CD4-positive, alpha-beta T cell treated with Interleukin-15 for 1 hour (primary cell): Measurements from ENCODE around the gene CD99L2.
A peak's percentile ranks its signal among the peaks of the same experiment; 100 is the strongest.

Experiments
- DNase-seq: peaks from one replicate; pipeline ENCODE4 v3.0.0-alpha.2; 2020

Gene CD99L2, protein sequence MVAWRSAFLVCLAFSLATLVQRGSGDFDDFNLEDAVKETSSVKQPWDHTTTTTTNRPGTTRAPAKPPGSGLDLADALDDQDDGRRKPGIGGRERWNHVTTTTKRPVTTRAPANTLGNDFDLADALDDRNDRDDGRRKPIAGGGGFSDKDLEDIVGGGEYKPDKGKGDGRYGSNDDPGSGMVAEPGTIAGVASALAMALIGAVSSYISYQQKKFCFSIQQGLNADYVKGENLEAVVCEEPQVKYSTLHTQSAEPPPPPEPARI

DNA sequence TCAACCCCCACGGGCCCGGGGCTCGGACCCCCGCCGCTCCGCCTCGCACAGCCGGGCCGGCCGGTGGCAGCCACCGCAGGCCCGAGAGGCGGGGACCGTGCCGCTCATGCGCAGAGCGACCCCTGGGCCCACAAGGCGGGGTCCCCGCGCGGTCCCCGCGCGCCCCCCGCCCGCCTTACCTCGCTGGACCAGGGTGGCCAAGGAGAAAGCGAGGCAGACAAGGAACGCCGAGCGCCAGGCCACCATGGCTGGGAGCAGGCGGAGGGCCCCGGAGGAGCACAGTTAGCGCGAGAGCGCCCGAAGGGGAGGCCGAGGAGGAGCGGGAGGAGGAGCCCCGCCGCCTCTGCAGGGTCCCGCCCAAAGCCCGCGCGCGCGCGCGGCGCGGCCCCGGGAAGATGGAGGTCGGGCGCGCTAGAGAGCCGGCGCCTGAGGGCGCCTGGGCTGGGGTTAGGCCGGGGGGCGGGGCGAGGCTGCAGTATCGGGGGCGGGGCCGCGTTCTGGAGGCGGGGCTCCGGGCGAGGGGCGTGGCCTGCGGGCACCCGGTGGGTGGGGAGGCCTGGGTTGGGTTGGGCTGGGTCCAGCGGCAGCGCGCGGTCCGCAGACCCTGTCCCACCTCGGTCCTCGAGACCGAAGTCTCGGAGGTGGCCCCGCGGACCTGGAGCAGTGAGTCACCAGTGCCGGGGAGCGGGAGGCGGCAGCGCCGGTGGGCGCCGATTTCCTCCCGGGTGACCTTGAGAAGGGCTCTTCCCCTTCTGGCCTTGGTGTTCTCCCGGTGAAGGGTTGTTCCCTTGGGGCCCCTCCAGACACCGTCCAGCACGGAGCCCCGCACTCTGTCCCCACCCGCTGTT, at the start of gene CD99L2:
Gene CD99L2, minus strand, starts transcription at position 326 of the 848 bp plus-strand sequence. Its CDS starts 80 bp downstream, at position 246.
- DNase-seq: peak; percentile 90

DNA sequence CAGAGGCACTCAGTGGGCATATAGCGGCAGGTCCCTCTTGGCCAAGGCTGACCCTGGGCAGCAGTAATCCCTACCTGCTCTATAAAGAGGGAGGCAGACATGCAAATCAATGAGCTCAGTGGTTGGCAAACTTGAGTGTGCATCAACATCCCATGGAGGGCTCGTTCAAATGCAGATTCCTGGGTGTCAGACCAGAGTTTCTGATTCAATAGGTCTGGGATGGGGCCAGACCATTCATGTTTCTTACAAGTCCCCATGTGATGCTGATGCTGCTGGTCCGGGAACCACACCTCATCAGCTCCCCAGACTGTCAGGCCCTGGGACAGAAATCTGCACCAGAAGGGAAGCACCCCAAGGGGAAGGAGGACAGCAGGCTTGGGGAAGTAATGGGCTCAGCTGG, 45.8 kb upstream of the CD99L2 start:
- DNase-seq: no peak

DNA sequence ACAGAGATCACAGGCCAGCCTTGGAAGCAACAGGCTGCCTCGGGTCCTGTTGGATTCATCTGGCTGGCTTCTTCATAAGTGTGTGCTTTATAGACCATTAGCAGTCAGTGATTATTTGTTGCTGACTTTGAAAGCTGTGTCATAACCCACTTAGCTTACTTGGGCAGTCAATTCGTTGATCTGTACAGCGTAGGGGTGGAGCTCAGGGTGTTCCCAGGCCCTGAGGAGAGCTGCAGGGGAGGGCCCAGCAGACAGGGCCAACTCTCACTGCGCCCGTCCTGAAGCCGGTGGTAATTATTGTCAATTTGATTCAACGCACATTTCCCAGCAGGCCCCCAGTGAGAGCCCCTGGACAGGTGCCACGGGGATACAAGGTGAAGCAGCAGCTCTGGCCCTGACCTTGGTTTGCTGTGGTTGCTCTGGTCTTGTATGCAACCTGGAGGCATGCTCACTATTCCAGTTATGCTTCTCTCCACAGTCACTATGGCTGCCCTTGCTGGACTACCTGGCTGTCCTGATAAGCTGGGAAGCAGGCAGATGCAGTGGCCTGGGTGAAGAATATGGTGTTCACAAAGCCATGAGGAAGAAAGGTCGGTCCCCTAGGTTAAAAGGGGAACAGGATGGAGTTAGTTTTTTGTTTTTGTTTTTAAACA, 44.6 kb upstream of the CD99L2 start:
- DNase-seq: no peak

DNA sequence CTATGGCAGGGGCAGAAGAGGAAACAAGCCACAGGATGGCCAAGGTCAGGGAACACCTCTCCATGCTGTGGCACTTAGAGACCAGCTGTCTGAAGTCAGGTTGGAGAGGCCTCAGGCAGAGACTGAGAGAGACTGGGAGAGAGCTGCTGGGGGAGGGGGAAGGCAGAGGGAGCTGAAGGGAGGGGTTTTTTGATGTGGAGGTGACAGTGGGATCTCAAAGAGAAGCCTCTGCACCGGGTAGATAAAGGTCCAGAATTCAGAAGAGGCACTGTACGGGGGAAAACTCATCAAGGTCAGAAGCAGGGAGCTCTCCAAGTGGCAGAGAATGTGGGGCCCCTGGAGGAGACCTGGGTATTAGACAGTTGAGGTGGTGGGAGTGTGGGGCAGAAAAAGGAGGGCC, 43.1 kb upstream of the CD99L2 start:
- no peak for DNase-seq

DNA sequence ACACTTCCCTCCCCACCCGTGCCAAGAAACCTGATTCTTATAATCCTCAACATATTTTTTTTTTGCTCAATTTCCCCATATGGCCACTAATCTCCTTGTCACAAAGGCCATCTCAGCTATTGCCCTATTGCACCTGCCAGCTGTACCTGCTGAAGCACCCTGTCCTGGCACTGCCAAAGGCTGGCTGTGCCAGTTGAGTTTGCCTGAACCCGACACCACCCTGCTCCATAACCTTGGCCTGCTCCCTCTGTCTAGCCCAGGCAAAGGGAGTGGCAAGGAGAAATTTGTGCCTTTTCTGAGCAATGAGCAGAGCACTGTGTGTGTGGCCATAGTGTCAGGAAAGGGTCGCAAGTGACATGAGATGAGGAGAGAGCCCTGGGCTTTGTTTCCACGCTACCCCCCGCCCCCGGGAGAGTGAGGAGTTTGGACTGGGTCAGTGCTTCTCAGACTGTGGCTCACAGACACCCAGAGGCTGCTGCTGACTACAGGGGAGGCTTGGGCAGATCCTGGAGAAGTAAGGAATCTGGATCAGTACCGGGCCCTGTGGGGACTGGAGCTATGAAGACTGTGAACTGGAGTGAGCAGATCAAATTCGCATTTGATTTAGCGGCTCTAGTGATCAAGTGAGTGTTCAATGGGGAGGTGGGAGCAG, 42.5 kb upstream of the CD99L2 start:
- no peak for DNase-seq

DNA sequence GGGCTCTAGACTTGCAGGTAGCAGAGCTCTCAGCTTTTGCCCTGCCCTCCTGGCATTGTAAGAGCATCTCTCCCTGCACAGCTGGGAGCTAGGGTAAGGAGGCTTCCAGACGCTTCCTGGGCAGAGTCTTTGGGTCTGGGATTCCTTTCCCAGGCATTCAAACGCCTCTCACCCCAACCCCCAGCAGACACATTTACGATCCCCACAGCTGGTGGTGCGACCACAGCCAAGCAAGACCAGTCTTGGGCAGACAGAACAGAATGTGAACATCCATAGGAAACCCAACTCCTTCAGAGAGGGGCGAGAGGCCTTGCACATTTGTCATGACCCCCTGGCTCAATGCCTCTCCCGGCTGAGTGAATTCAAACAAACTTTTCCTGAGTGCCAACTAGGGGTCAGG, 38.1 kb upstream of the CD99L2 start:
- DNase-seq: no peak

DNA sequence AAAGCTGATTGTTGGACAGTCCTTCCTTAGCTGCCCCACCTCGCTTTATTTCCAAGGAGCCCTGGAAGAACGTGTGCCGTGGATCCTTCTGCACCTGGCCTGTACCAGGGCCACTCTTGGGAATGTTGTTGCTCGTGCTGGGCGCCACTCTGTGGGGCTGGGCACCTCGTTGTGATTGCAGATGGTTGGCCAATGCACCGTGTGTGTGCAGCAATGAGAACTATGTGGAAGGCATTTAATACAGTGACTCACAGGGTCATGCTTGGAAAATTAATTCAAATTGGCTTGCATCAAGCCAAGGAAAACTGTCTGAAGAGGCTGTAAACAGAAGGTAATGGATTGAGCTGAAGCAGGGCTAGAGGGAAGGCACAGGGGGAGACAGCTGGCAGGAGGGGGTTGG, 37.0 kb upstream of the CD99L2 start:
- no peak for DNase-seq

DNA sequence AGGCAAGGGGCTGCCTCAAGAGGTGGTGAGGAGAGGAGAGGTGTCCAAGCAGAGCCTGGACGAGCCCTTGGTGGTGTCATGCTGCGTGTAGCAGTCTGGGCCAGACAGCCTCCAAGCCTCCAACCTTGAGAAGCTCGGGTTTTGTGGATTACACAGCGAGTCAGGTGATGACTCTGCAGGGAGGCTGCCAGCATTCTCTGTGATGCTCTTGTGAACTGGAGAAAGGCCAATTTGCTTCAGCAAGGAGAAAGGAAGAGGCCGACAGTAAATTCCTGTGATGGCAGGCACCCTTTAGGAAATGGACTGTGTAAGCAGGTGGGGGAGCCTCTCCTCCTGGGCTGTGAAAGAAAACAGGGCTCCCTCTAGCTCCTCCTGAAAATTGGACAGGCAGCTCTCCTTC, 36.0 kb upstream of the CD99L2 start:
- DNase-seq: no peak

DNA sequence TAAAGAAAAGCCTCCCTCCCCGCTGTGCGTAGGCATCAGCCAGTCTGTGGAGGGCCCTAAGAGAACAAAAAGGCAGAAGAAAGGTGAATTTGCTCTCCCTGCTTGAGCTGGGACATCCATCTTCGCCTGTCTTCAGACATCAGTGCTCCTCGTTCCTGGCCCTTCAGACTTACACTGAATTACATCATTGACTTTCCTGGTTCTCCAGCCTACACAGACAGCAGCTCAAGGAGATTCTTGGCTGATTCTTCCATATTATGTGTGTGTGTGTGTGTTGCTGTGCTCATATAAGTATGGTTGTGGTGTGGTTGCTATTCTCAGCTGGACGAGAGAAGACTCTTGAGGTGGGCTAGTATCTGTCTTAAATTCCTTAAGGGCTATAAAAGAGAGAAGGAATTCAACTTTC, 35.5 kb upstream of the CD99L2 start:
- no peak for DNase-seq

DNA sequence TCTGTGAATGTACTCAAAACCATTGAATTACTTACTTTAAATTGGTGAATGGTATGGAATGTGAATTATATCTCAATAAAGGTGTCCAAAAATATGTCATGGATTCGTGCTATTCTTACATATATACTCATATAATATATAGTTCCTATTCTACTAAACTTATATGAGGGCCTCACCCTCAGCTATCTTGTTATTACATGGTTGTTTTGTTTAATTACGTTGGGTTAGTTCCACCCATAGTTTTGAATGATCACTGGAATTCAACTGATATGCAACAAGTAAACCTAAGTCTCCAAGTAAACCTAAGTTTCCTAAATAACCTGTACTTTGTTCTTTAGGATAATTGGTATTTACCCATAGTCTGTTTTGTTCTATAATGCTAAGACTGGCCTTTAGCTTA, 30.6 kb upstream of the CD99L2 start:
- DNase-seq: no peak

DNA sequence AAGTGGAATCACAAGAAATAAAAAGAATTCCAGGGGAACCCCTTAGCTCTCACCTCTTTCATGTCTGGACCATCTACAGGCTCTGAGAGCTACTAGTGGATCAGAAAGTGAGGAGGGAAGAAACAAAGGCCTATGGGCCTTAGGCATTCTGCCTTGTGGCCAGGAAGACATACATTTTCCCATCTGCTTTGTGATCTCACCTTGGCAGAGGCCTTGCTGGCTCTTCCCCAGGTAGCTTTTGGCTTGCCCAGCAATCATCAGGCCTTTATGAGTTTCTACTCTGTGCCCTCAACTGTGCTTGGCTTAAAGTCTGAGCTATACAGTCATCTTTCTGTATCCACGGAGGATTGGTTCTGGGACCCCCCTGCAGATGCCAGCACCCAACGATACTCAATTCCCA, 28.3 kb upstream of the CD99L2 start:
- DNase-seq: no peak

DNA sequence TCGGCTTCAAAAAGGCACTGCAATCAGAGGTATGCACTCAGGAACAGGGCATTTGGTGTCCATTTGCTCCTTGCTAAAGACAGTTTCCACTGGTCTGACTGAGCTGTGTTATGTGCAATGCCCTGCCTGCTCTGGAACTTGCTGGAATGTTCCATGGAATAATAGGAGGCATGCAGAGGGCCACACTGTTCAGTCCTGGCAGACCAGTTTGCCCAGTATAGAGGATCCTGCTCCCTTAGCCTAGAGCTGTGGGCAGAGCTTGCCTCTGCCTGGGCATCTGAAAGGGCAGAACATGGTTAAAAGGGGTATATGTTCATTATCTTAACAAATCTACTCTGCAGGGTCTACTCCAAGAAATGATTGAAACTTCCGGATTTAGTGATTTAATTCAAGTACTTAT, 27.8 kb upstream of the CD99L2 start:
- no peak for DNase-seq

DNA sequence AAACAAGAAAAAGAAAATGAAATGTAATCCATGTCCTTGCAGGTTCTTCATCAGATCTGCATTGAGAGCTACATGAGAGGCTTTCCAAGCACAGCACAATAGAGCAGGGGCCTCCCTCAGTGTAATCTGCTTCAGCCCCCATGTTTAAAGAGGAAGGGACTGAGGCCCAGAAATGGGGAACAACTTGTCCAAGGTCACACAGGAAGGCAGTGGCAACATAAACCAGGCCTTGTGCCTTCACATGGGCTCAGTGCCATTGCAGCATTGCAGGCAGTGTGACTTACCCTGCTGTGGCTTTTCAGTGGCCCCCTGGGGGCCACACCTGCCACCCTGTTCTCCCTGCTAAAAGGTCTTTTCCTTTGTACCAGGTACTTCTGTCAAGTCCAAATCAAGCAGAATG, 20.9 kb upstream of the CD99L2 start:
- no peak for DNase-seq

DNA sequence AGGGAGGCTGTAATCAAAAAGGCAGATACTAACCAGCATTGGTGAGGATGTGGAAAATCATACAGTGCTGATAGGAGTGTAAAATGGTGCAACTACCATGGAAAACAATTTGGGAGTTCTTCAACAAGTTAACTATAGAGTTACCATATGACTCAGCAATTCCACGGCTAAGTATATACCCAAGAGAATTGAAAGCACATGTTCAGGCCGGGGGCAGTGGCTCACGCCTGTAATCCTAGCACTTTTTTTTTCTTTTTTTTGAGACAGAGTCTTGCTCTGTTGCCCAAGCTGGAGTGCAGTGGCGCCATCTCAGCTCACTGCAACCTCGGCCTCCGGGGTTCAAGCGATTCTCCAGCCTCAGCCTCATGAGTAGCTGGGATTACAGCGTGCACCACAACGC, 15.0 kb upstream of the CD99L2 start:
- DNase-seq: no peak

DNA sequence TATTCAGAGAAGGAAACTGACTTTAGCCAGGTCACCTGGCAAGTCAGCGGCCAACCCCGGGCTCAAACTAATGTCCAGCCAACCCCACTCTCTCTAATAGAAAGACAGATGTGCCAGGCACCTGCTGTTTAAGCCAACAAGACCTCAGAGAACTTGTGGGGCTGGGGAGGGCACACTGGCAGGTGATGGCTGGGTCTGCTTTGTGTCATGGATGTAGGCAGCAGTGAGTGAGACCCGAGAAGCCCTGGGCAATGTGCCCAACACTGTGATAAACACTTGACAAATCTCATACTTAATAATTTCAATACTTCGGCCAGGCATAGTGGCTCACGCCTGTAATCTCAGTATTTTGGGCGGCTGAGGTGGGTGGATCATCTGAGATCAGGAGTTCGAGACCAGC, 9.0 kb upstream of the CD99L2 start:
- DNase-seq: no peak

DNA sequence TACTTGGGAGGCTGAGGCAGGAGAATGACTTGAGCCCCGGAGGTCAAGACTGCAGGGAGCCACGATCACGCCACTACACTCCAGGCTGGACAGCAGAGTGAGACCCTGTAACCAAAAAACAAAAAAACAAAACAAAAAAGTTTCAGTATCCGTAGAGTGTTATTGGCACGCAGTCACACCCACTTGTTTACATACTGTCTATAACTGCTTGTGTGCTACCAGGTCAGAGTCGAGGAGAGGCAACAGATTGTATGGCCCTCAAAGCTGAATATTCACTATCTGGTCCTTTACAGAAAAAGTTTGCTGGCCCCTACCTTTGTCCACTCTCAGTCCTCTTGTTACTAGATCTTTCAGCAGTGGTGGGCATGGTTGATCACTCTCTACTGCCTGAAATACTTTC, 8.2 kb upstream of the CD99L2 start:
- DNase-seq: no peak

DNA sequence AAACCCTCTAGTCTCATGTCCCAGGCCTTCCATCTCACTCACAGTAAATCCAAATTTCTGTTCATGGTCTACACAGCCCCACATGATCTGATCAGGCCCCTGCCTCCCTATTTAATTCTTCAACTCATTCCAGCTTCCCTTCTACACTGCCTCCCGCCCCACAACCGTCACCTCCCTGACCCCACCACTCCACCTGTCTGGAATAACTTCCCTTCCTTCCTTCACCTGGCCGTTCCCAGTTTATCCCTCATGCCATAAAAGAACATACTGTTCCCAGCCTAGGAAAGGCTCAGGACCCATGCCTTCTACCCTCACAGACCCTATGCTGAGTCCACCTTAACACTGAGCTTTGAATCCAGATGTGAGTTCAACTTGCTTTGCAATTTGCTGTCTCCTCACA, 6.8 kb upstream of the CD99L2 start:
- no peak for DNase-seq

DNA sequence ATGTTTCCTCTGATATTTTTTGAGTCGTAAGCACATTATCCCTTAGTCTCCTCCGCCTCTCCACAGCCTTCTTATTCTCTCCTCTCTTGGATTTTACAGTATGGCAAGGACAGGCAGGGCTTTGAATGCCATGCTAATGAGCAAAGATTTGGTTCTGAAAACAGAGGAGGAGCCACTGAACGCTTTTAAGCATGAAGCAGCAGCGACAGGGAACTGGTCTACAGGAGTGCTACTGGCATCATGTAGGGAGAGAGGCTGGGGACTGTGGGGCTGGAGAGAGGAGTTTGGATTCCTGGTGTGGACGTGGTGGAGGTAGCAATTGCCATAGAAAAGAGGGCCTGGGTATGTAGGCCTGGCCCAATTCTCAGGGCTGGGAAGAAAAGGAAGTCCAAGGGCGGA, 4.6 kb upstream of the CD99L2 start:
- no peak for DNase-seq

DNA sequence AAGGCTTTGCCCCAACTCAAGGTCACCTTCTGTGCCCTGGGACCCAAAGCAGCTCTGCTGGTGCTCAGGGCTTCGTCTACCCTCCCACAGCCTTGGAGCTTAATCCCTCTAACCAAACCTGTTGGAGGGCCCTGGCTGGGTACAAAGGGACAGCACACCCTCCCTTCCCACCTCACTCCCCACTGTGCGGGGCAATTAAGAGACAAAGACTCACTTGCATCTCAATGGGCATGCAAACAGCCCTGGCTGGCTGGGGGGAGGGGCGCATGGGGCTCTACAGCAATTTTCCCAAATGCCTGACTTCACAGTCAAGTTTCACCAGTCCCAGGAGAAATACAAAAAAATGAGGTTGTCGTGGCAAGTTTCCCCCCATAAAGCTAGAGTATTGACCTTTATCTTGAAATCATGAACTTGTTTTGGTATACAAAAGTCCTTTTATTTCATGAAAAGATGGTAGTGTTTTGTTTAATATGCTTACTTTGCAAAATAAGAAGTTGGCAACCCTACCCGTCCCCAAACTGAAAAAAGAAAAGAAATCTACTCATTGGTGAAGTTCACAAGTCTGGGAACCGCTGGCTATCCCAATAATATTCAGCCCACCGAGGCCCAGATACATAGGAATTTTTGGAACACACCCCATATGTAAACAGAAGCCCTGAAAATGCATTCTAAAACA, 4.1 kb upstream of the CD99L2 start:
- no peak for DNase-seq

DNA sequence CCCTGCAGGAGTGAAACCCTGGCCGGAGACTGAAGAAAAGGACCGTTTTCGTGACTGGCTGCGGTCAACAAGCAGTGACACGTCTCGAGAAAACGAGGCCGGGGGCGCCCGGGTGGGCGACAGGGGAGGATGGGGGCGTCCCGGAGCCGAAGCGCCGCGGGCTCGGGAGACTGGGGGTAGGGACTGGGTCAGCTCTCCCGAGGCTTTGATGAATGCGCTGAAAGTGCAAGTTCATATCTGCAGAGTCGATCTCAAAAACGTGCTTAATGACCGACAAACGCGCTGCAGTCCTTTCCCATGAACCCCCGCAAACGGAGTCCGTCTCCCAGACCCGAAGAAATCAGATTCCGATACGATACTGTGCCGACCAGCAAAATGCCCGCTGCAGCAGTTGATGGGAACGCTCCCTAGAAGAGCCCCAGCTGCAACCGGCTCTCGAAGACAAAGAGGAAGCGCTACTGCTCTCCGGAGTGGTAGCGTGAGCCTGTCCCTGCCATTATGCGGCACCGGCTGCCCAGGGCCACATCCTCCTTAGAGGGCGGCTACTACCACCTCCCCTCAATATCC, 806 bp upstream of the CD99L2 start:
- DNase-seq: peak; percentile 50

DNA sequence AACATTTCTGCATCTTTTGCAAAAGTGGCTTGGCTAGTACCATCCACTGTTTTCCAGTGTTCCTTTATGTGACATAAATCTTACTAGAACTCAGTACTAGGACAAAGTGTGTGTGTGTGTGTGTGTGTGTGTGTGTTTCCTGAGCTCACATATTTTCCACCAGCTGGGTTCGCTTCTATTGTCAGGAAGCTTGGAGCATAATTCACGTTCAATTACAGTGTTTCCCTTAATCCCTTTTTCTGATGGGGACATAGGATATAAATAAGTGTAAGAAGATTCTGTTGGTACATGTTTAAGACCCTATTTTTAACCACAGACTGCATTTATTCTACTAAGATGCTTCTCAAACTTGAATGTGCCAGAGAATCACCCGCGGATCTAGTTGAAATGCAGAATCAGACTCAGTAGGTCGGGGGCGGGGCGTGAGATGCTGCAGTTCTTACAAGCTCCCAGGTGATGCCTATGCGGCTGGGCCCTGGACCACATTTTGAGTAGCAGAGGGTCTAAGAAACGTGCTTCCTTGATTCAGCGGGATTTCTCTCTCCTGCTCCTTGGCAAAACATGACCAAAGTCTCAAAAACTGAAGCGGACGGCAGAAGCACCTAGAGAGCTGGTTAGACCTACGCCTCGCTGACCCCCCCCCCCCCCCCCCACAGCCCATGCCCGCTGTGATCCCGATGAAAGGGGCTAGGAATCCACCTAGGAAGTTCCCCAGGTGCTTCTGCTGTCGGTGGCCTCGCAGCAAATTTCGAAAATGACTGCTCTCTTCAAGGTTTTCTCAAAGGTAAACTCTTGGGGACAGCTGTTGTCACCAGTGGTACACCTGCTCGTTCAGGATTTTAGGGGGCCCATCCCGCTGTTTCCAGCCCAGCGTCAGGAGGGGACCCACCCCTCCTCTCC, 797 bp downstream of the CD99L2 start:
- peak; percentile 21 for DNase-seq

DNA sequence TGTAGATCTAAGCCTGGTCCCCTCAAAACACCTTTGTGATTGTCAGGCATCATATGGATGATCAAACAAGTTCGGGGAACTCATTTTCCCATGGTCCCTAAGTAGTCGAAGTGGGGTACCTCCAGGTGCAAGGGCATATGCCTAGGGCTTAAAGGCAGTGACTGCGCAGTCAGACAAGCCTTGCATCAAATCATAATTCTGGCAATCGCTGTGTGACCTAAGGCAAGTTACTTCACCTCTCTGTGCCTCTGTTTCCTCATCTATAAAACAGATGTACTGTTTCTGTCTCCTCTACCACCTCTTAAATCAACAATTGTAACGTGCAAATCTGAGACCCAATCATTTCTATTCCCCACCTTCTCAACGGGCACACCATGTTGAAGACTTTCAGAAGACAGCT, 1.8 kb downstream of the CD99L2 start:
- no peak for DNase-seq
